GM12801 (cell line): ENCODE data around the gene NME7.

Experiments
- CTCF ChIP-seq: IDR thresholded peaks from one replicate; pipeline ENCODE4 v1.5.1; 2011; ENCODE audit warnings: control low read depth; ENCODE audit not compliant: insufficient read length; ENCODE audit errors: extremely low read depth

The NME7 gene

GRCh38 chr1:169367686-169368405 lies at the start of gene NME7, which contains the start of gene BLZF1:
Gene NME7 (minus strand): TSS chr1:169367797. CDS start chr1:169367710, 87 bp downstream.
Gene BLZF1 (plus strand): TSS chr1:169368195. CDS start chr1:169369523, 1,328 bp downstream.
- no peak for TF ChIP-seq CTCF

- TF ChIP-seq CTCF: no peak
Observed at GRCh38 chr1:169414952-169415351, 47.4 kb upstream of the NME7 start.

GRCh38 chr1:169395955-169396354 lies 28.4 kb upstream of the NME7 start:
- no peak for TF ChIP-seq CTCF

GRCh38 chr1:169392406-169392805 lies 24.8 kb upstream of the NME7 start:
- TF ChIP-seq CTCF: no peak

- no peak for TF ChIP-seq CTCF
Observed at GRCh38 chr1:169390303-169390702, 22.7 kb upstream of the NME7 start.

GRCh38 chr1:169387399-169387798 lies 19.8 kb upstream of the NME7 start:
- TF ChIP-seq CTCF: no peak

- TF ChIP-seq CTCF: no peak
Observed at GRCh38 chr1:169383449-169383848, 15.9 kb upstream of the NME7 start.
